Measurements from ENCODE around the gene CPLANE2. TPM values are rescaled to one million over a fixed set of nuclear protein-coding genes. Genes with fewer than 3 reads are reported as not detected.

Gene CPLANE2
- total RNA-seq, 1 donor from 2014 or later: 3.0 TPM

GRCh38 chr1:16251381-16251780 lies 14.4 kb upstream of the CPLANE2 start:
- DNase-seq (ENCODE audit: low spot score): no peak
- Mint-ChIP-seq H3K27ac (no peak overlapping the region), H3K4me3 (no peak overlapping the region), H3K27me3 (ENCODE audit: insufficient read depth, low read depth) (peaks cover 2% of the 10 kb centered on the region), H3K9me3 (no peaks in the 10 kb centered on the region), H3K4me1 (no peaks in the 10 kb centered on the region), H3K36me3 (peaks cover 29% of the 10 kb centered on the region)
- no peak overlapping the region for H3K9ac ChIP-seq
- no peak overlapping the region for H2AFZ ChIP-seq (replicated peaks)
- H3K36me3 ChIP-seq: peaks cover 3% of the 10 kb centered on the region
- no peak overlapping the region for H3K27ac ChIP-seq
- no peaks in the 10 kb centered on the region for H3K27me3 ChIP-seq
- TF ChIP-seq EZH2 (IDR thresholded peaks at IDR 0.05) (no peak), EZH2phosphoT487 (IDR thresholded peaks at IDR 0.05) (no peak), CTCF (IDR thresholded peaks at IDR 0.05) (no peak)
- no peaks in the 10 kb centered on the region for H3K79me2 ChIP-seq (ENCODE audit: low read depth)
- H3K4me2 ChIP-seq: no peak overlapping the region
- no peaks in the 10 kb centered on the region for H3K4me1 ChIP-seq
- no peaks in the 10 kb centered on the region for H3F3A ChIP-seq (ENCODE audit: low read depth)
- no peaks in the 10 kb centered on the region for H3K9me3 ChIP-seq (ENCODE audit: low read depth)
- H4K20me1 ChIP-seq (ENCODE audit: low read depth): peaks cover under 1% of the 10 kb centered on the region
- H3K4me3 ChIP-seq: no peak overlapping the region

- H3K27me3 Mint-ChIP-seq (ENCODE audit: insufficient read depth, low read depth): peaks cover 2% of the 10 kb centered on the region
- TF ChIP-seq EZH2 (IDR thresholded peaks at IDR 0.05) (no peak), CTCF (IDR thresholded peaks at IDR 0.05) (no peak), EZH2phosphoT487 (IDR thresholded peaks at IDR 0.05) (no peak)
- no peaks in the 10 kb centered on the region for H3K4me1 ChIP-seq
Measured at GRCh38 chr1:16250524-16251251, 13.7 kb upstream of the CPLANE2 start.

GRCh38 chr1:16249596-16250241 lies 12.7 kb upstream of the CPLANE2 start:
- no peak overlapping the region for H3K27ac Mint-ChIP-seq
- no peak overlapping the region for H3K4me3 ChIP-seq
- H3K4me1 Mint-ChIP-seq: no peaks in the 10 kb centered on the region
- no peaks in the 10 kb centered on the region for H3K36me3 ChIP-seq
- DNase-seq (ENCODE audit: low spot score): no peak
- no peak overlapping the region for H3K4me2 ChIP-seq
- no peaks in the 10 kb centered on the region for H3K9me3 ChIP-seq (ENCODE audit: low read depth)
- H3K4me1 ChIP-seq: no peaks in the 10 kb centered on the region
- H3K27ac ChIP-seq: no peak overlapping the region
- no peaks in the 10 kb centered on the region for H3K79me2 ChIP-seq (ENCODE audit: low read depth)
- H3K27me3 ChIP-seq: no peaks in the 10 kb centered on the region
- peaks cover 9% of the 10 kb centered on the region for H3F3A ChIP-seq (ENCODE audit: low read depth)
- H3K36me3 Mint-ChIP-seq: peaks cover 23% of the 10 kb centered on the region
- H3K9me3 Mint-ChIP-seq: no peaks in the 10 kb centered on the region
- TF ChIP-seq EZH2phosphoT487 (IDR thresholded peaks at IDR 0.05) (no peak), EZH2 (IDR thresholded peaks at IDR 0.05) (no peak), CTCF (IDR thresholded peaks at IDR 0.05) (no peak)
- peaks cover 2% of the 10 kb centered on the region for H3K27me3 Mint-ChIP-seq (ENCODE audit: insufficient read depth, low read depth)
- H2AFZ ChIP-seq (replicated peaks): no peak overlapping the region
- H4K20me1 ChIP-seq (ENCODE audit: low read depth): no peaks in the 10 kb centered on the region
- no peak overlapping the region for H3K9ac ChIP-seq
- no peak overlapping the region for H3K4me3 Mint-ChIP-seq

More at GRCh38 chr1:16250524-16251251, 13.7 kb upstream of the CPLANE2 start:
- no peak overlapping the region for H3K9ac ChIP-seq
- Mint-ChIP-seq H3K27ac (no peak overlapping the region), H3K36me3 (peaks cover 25% of the 10 kb centered on the region), H3K9me3 (no peaks in the 10 kb centered on the region), H3K4me3 (no peak overlapping the region), H3K4me1 (no peaks in the 10 kb centered on the region)
- H3K27me3 ChIP-seq: no peaks in the 10 kb centered on the region
- no peaks in the 10 kb centered on the region for H3K79me2 ChIP-seq (ENCODE audit: low read depth)
- peaks cover 2% of the 10 kb centered on the region for H3K36me3 ChIP-seq
- no peak overlapping the region for H3K27ac ChIP-seq
- no peak for DNase-seq (ENCODE audit: low spot score)
- H4K20me1 ChIP-seq (ENCODE audit: low read depth): no peaks in the 10 kb centered on the region
- H3K9me3 ChIP-seq (ENCODE audit: low read depth): no peaks in the 10 kb centered on the region
- H2AFZ ChIP-seq (replicated peaks): no peak overlapping the region
- H3K4me3 ChIP-seq: no peak overlapping the region
- no peak overlapping the region for H3K4me2 ChIP-seq
- H3F3A ChIP-seq (ENCODE audit: low read depth): peaks cover under 1% of the 10 kb centered on the region

All from neural progenitor cell (in vitro differentiated cells).